ENCODE data around the gene ARL14EP. TPM values are rescaled to one million over a fixed set of nuclear protein-coding genes. Genes with fewer than 3 reads are reported as not detected.

ARL14EP gene
- total and polyA plus RNA-seq, 7 donors, result 8.1 to 27.4 (median 23.4) TPM

- Histone ChIP-seq H3K4me3 (no peak overlapping the region), H3K27ac (no peak overlapping the region), H3K36me3 (ENCODE audit: insufficient read depth in 1 of 2, low read depth in 1 of 2) (peaks cover 0 to 4% of the 10 kb centered on the region in 2 donors), H3K27me3 (ENCODE audit: insufficient read depth in 3 of 3, low read length in 2 of 3) (no peaks in the 10 kb centered on the region), H3K4me1 (no peaks in the 10 kb centered on the region), H3K9me3 (no peaks in the 10 kb centered on the region)
- no peak for DNase-seq
- no peak for ATAC-seq
- TF ChIP-seq CTCF (IDR thresholded peaks at IDR 0.05), result no peak
- intact Hi-C loops (cut with DNase I), result loop anchor here (2.0 to 5.0 kb wide), 5 partner anchors 241 to 572 kb away; partner anchors contain the start of gene MPPED2 (in 2 of the 2)
- 90 to 93% (median 92%) methylated on average over 4 of the region's 4 CpGs for WGBS, 3 donors
These were observed 22.7 kb downstream of the ARL14EP start for GRCh38 chr11:30345644-30346043.

- DNase-seq (no peak), ATAC-seq (peak in 2 of 4 donors; percentile 44 to 82)
- intact Hi-C loops (cut with DNase I), result loop anchor here (2.0 to 5.0 kb wide), 5 partner anchors 241 to 571 kb away; partner anchors contain the start of gene MPPED2 (in 2 of the 2)
- no peaks in the 10 kb centered on the region for H3K27me3 ChIP-seq (ENCODE audit: insufficient read depth in 3 of 3, low read length in 2 of 3)
- H3K4me1 ChIP-seq, result no peaks in the 10 kb centered on the region
- no peak overlapping the region for H3K27ac ChIP-seq
- peak; percentile 61 for TF ChIP-seq CTCF (IDR thresholded peaks at IDR 0.05)
- no peak overlapping the region for H3K4me3 ChIP-seq
- WGBS, 3 donors, result 7 to 10% (median 10%) methylated on average over 5 of the region's 5 CpGs
- no peaks in the 10 kb centered on the region for H3K9me3 ChIP-seq
- H3K36me3 ChIP-seq (ENCODE audit: insufficient read depth in 1 of 2, low read depth in 1 of 2), result no peaks in the 10 kb centered on the region
These were observed 23.3 kb downstream of the ARL14EP start for GRCh38 chr11:30346068-30346688.

GRCh38 chr11:30348035-30348434, 25.1 kb downstream of the ARL14EP start:
- no peaks in the 10 kb centered on the region for H3K9me3 ChIP-seq
- ATAC-seq, result peak in 1 of 4 donors; percentile 12
- H3K27me3 ChIP-seq (ENCODE audit: insufficient read depth in 3 of 3, low read length in 2 of 3), result no peaks in the 10 kb centered on the region
- no peaks in the 10 kb centered on the region for H3K4me1 ChIP-seq
- intact Hi-C loops (cut with DNase I), result loop anchor here (5.0 kb wide), 4 partner anchors 239 to 569 kb away; partner anchors contain the start of gene MPPED2 (in 1 of the 2)
- no peak for DNase-seq
- no peak overlapping the region for H3K4me3 ChIP-seq
- no peak for TF ChIP-seq CTCF (IDR thresholded peaks at IDR 0.05)
- H3K36me3 ChIP-seq (ENCODE audit: insufficient read depth in 1 of 2, low read depth in 1 of 2), result no peaks in the 10 kb centered on the region
- no peak overlapping the region for H3K27ac ChIP-seq

- no peaks in the 10 kb centered on the region for H3K4me1 ChIP-seq
- 75 to 95% (median 76%) methylated on average over 3 of the region's 3 CpGs for WGBS, 3 donors
- H3K9me3 ChIP-seq, result no peaks in the 10 kb centered on the region
- no peak overlapping the region for H3K27ac ChIP-seq
- H3K4me3 ChIP-seq, result no peak overlapping the region
- H3K36me3 ChIP-seq (ENCODE audit: insufficient read depth in 1 of 2, low read depth in 1 of 2), result no peaks in the 10 kb centered on the region
- no peak for ATAC-seq
- H3K27me3 ChIP-seq (ENCODE audit: insufficient read depth in 3 of 3, low read length in 2 of 3), result no peaks in the 10 kb centered on the region
- DNase-seq, result no peak
- no peak for TF ChIP-seq CTCF (IDR thresholded peaks at IDR 0.05)
- intact Hi-C loops (cut with DNase I), result loop anchor here (5.0 kb wide), 5 partner anchors 237 to 677 kb away; partner anchors contain the start of gene MPPED2 (in 1 of the 2)
These were observed 27.0 kb downstream of the ARL14EP start for GRCh38 chr11:30349885-30350284.
